ENCODE measurements around the gene USP32. TPM values are rescaled to one million over a fixed set of nuclear protein-coding genes. Genes with fewer than 3 reads are reported as not detected.
A peak's percentile ranks its signal among the peaks of the same experiment; 100 is the strongest.

USP32 gene
- total RNA-seq, 1 experiment from 2014 or later, result 103 TPM

- CTCF ChIA-PET, result no interaction called here
- Mint-ChIP-seq H3K4me1 (peaks cover 26% of the 10 kb centered on the region), H3K9me3 (no peaks in the 10 kb centered on the region), H3K27me3 (ENCODE audit: low read depth) (no peaks in the 10 kb centered on the region), H3K4me3 (no peak overlapping the region), H3K27ac (no peak overlapping the region), H3K36me3 (peaks cover 3% of the 10 kb centered on the region)
- ATAC-seq (no peak), DNase-seq (ENCODE audit: low spot score) (no peak)
- POLR2A ChIA-PET, result no interaction called here
- TF ChIP-seq TCF7 (CRISPR knock-in tag; IDR thresholded peaks at IDR 0.05; ENCODE audit: low read depth), result no peak
- TF ChIP-seq ELF4 (CRISPR knock-in tag; IDR thresholded peaks at IDR 0.05; ENCODE audit: low read depth), result no peak
- no peak for TF ChIP-seq USF1 (CRISPR knock-in tag; IDR thresholded peaks at IDR 0.05)
- no peak for TF ChIP-seq TEAD4 (CRISPR knock-in tag; IDR thresholded peaks at IDR 0.05)
- no peak for TF ChIP-seq ZNF423 (CRISPR knock-in tag; IDR thresholded peaks at IDR 0.05)
- no peak for TF ChIP-seq PRDM15 (CRISPR knock-in tag; IDR thresholded peaks at IDR 0.05)
- TF ChIP-seq NR2C2 (CRISPR knock-in tag; IDR thresholded peaks at IDR 0.05), result no peak
- TF ChIP-seq, protein P1, sequence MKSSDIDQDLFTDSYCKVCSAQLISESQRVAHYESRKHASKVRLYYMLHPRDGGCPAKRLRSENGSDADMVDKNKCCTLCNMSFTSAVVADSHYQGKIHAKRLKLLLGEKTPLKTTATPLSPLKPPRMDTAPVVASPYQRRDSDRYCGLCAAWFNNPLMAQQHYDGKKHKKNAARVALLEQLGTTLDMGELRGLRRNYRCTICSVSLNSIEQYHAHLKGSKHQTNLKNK (CRISPR knock-in tag; IDR thresholded peaks at IDR 0.05), result no peak
Observed at GRCh38 chr17:60369727-60370126, 22.2 kb downstream of the USP32 start.

DNA sequence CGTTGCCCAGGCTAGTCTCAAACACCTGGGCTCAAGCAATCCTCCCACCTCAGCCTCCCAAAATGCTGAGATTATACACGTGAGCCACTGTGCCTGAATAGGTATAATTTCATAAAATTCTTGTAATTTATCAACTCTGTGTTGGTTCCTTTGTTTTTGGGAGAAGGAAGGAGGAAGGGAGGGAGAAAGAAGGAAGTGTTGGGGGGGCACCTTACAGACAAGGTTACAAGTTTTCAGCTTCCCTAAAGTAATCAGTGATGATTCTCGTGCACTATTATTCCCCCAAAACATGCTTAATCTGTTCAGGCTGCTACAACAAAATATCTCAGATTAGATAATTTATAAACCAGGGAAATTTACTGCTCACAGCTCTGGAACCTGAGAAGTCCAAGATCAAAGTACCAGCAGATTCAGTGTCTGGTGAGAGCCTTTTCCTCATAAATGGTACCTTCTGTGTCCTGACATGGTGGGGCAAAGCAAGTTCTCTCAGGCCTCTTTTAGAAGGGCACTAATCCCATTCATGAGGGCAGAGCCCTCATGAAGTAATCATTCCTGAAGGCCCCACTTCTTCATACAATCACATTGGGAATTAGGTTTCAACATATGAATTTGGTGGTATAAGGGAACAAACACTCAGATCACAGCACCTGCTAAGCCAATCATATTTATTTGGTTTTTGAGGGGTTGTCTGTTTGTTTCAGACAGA lies 28.1 kb downstream of the USP32 start:
- H3K27me3 Mint-ChIP-seq (ENCODE audit: low read depth), result no peaks in the 10 kb centered on the region
- ChIA-PET POLR2A (no interaction called here), CTCF (no interaction called here)
- H3K27ac Mint-ChIP-seq, result peak overlapping the region; percentile 41; the same call in 1 of the 2 replicates
- peaks cover 23% of the 10 kb centered on the region for H3K4me1 Mint-ChIP-seq
- TF ChIP-seq, protein P2, sequence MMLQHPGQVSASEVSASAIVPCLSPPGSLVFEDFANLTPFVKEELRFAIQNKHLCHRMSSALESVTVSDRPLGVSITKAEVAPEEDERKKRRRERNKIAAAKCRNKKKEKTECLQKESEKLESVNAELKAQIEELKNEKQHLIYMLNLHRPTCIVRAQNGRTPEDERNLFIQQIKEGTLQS (CRISPR knock-in tag; conservative IDR thresholded peaks at IDR 0.05), result no peak
- TF ChIP-seq KAT7 (CRISPR knock-in tag; IDR thresholded peaks at IDR 0.05; ENCODE audit: borderline replicate concordance) (no peak), FOXJ3 (CRISPR knock-in tag; IDR thresholded peaks at IDR 0.05; ENCODE audit: borderline replicate concordance) (no peak), TP53 (CRISPR knock-in tag; IDR thresholded peaks at IDR 0.05) (no peak), ZNF281 (CRISPR knock-in tag; IDR thresholded peaks at IDR 0.05) (no peak), NR3C1 (CRISPR knock-in tag; conservative IDR thresholded peaks at IDR 0.05; ENCODE audit: low read depth) (no peak), ZNF671 (CRISPR knock-in tag; IDR thresholded peaks at IDR 0.05) (no peak), ESRRA (CRISPR knock-in tag; IDR thresholded peaks at IDR 0.05; ENCODE audit: borderline replicate concordance) (no peak), NR1H2 (CRISPR knock-in tag; IDR thresholded peaks at IDR 0.05) (no peak), ZNF416 (CRISPR knock-in tag; IDR thresholded peaks at IDR 0.05) (no peak), ZBTB21 (CRISPR knock-in tag; IDR thresholded peaks at IDR 0.05; ENCODE audit: borderline replicate concordance) (no peak), EMX1 (CRISPR knock-in tag; IDR thresholded peaks at IDR 0.05) (no peak), USF1 (CRISPR knock-in tag; IDR thresholded peaks at IDR 0.05) (no peak), ETV6 (CRISPR knock-in tag; IDR thresholded peaks at IDR 0.05) (no peak), NFE2L1 (CRISPR knock-in tag; IDR thresholded peaks at IDR 0.05) (no peak), HMGA2 (CRISPR knock-in tag; IDR thresholded peaks at IDR 0.05) (no peak), SMAD4 (CRISPR knock-in tag; IDR thresholded peaks at IDR 0.05) (no peak)
- TF ChIP-seq, protein P1 (CRISPR knock-in tag; IDR thresholded peaks at IDR 0.05), result no peak
- TF ChIP-seq, protein P3, sequence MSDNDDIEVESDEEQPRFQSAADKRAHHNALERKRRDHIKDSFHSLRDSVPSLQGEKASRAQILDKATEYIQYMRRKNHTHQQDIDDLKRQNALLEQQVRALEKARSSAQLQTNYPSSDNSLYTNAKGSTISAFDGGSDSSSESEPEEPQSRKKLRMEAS (CRISPR knock-in tag; IDR thresholded peaks at IDR 0.05), result no peak
- no peak overlapping the region for H3K4me3 Mint-ChIP-seq
- no peaks in the 10 kb centered on the region for H3K9me3 Mint-ChIP-seq
- no peaks in the 10 kb centered on the region; the same call in 1 of the 2 replicates for H3K36me3 Mint-ChIP-seq
- DNase-seq (ENCODE audit: low spot score) (no peak), ATAC-seq (no peak)

All from WTC11 (cell line).